ENCODE data around the gene SLC8A1.

Gene SLC8A1

DNA sequence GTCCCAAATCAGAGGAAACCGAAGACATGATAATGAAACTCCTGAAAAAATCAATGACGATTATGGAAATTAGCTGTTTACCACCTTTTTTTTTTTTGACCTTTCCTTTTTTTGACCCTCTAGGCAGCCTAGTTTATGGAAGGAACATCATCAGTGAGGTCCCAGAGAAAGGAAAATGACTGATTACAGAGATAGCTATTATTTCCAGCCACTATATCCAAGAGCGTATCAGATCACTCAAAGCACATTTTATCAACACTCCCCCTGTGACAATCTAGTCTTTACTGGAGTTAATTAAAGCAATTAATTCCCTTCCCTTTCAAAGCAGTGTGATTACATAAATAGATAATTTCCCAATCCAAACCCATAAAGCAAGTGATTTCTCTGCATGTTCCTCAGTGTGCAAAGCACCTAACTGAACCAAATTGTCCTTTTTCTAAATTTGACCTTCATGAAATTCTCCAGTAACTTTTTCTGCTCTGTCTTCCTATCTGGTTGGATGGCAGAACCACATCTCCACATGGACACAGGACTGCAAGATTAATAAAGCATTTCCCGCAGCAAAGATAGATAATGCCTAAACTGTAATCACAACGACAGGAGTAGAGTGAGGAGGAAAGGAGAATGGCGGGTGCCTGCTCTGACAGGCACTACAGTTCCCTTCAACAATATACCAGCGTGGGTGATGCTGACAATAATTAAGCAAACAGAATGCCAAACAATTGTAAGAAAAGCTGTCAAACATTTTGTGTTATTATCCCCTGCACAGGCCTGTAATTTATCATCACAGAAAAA, 194.4 kb downstream of the SLC8A1 start:
- ChIA-PET POLR2A (no interaction called here), CTCF (interaction anchor here (1.2 to 1.3 kb wide), 2 partner anchors 13 to 60 kb away, joined by 3 to 5 read pairs; no protein-coding TSS in a partner anchor)
- TF ChIP-seq, protein P1, sequence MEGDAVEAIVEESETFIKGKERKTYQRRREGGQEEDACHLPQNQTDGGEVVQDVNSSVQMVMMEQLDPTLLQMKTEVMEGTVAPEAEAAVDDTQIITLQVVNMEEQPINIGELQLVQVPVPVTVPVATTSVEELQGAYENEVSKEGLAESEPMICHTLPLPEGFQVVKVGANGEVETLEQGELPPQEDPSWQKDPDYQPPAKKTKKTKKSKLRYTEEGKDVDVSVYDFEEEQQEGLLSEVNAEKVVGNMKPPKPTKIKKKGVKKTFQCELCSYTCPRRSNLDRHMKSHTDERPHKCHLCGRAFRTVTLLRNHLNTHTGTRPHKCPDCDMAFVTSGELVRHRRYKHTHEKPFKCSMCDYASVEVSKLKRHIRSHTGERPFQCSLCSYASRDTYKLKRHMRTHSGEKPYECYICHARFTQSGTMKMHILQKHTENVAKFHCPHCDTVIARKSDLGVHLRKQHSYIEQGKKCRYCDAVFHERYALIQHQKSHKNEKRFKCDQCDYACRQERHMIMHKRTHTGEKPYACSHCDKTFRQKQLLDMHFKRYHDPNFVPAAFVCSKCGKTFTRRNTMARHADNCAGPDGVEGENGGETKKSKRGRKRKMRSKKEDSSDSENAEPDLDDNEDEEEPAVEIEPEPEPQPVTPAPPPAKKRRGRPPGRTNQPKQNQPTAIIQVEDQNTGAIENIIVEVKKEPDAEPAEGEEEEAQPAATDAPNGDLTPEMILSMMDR (IDR thresholded peaks at IDR 0.05; ENCODE audit: control extremely low read depth, extremely low read depth, low read depth, missing control alignments), result no peak
- no peak for DNase-seq (ENCODE audit: extremely low spot score)

DNA sequence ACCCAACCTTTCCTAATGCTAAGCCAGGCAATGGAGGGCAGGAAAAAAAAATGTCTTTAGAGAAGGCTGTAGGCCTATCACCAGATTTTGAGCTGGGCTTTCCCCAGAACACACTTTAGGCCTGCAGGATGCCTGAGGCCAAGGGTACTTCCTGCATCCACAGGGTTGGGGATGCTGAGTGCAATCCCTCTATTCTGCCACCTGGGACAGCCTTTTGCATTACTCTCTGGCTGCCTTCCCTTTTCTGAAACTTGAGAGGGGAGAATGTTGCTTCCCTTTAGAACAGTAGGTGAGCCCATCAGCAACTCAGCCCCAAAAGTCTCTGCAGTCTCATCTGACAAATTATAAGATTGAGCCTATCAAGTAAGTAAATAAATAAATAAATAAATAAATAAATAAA, 195.2 kb downstream of the SLC8A1 start:
- DNase-seq (ENCODE audit: extremely low spot score), result no peak
- CTCF ChIA-PET, result interaction anchor here (1.2 to 1.3 kb wide), 2 partner anchors 12 to 60 kb away, joined by 3 to 5 read pairs; no protein-coding TSS in a partner anchor
- POLR2A ChIA-PET, result no interaction called here
- TF ChIP-seq, protein P1 (IDR thresholded peaks at IDR 0.05; ENCODE audit: control extremely low read depth, extremely low read depth, low read depth, missing control alignments), result no peak

- CTCF ChIA-PET, result no interaction called here
- POLR2A ChIA-PET, result no interaction called here
- TF ChIP-seq, protein P1 (IDR thresholded peaks at IDR 0.05; ENCODE audit: control extremely low read depth, extremely low read depth, low read depth, missing control alignments), result no peak
Measured at GRCh38 chr2:40256008-40256407, 195.9 kb downstream of the SLC8A1 start.

DNA sequence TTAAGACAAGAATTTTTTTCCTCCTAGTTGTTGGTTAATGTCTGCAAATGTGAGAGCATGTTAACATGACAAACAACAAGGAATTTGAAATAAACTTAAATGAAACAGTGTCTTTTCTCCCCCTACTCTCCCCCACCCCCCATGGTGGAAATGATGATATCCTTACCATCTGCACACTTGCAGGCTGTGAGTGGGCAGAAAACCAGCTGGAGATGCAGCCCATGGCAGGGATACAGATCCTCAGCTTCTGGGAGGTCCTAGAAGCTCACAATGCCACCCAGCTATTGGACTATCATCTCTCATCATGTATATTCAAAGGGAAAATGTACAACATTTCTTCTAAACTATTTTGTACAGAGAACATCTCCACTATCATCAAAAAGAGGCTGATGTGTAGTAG, 196.8 kb downstream of the SLC8A1 start:
- ChIA-PET CTCF (no interaction called here), POLR2A (no interaction called here)
- TF ChIP-seq, protein P1 (IDR thresholded peaks at IDR 0.05; ENCODE audit: control extremely low read depth, extremely low read depth, low read depth, missing control alignments), result no peak
- DNase-seq (ENCODE audit: extremely low spot score), result no peak

More at GRCh38 chr2:40256008-40256407, 195.9 kb downstream of the SLC8A1 start:
- DNase-seq (ENCODE audit: extremely low spot score), result no peak

DNA sequence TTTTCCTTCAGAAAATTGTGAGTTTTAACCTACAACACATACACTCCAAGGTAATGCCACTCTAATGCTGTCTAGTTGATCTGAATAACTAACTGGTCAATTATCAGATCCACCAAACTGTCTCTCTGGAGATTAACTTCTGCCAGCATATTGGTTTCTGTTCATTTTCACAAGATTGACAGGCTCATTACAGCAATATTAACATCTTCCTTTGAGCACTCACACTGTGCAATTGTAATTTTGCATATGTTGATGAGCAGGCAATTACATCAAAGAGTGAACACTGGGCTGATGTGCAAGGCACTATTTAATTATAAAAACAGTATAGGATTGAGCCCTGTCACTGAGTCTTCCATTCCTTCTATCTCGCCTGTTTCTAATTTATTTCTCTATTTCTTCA, 197.3 kb downstream of the SLC8A1 start:
- POLR2A ChIA-PET, result no interaction called here
- DNase-seq (ENCODE audit: extremely low spot score), result no peak
- CTCF ChIA-PET, result interaction anchor here (0.9 to 1.0 kb wide), 2 partner anchors 11 to 417 kb away, joined by 3 read pairs; no protein-coding TSS in a partner anchor
- TF ChIP-seq, protein P1 (IDR thresholded peaks at IDR 0.05; ENCODE audit: control extremely low read depth, extremely low read depth, low read depth, missing control alignments), result no peak

- DNase-seq (ENCODE audit: extremely low spot score), result no peak
- TF ChIP-seq, protein P1 (IDR thresholded peaks at IDR 0.05; ENCODE audit: control extremely low read depth, extremely low read depth, low read depth, missing control alignments), result no peak
- ChIA-PET POLR2A (no interaction called here), CTCF (no interaction called here)
Measured at GRCh38 chr2:40251137-40251536, 200.8 kb downstream of the SLC8A1 start.
